NCI-H2107 treated with DMSO at 0.1 percent for 48 hours (cell line): ENCODE results near the gene JTB.
"Not testable (repeated sequence)": the region's sequence is repeated elsewhere in the genome, so short reads cannot be mapped to it uniquely, and the experiment has no call there.

ENCODE experiments used
- DNase-seq: peaks from one replicate; lab custom pipeline; 2025; ENCODE audit not compliant: unreplicated experiment; lab: John Stamatoyannopoulos, UW

The JTB gene

DNA sequence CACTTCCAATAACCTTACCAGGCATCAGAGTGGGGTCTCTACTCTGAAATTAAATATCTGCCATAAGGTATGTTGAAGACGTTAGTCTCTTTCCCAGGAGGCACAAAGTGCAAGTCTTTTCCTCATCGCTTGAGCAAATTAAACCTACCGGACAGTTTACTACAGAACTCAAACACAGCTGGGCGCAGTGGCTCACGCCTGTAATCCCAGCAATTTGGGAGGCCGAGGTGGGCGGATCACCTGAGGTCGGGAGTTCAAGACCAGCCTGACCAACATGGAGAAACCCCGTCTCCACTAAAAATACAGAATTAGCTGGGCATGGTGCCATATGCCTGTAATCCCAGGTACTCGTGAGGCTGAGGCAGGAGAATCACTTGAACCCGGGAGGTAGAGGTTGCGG lies 1.6 kb upstream of the JTB start:
- not testable (repeated sequence) for DNase-seq

DNA sequence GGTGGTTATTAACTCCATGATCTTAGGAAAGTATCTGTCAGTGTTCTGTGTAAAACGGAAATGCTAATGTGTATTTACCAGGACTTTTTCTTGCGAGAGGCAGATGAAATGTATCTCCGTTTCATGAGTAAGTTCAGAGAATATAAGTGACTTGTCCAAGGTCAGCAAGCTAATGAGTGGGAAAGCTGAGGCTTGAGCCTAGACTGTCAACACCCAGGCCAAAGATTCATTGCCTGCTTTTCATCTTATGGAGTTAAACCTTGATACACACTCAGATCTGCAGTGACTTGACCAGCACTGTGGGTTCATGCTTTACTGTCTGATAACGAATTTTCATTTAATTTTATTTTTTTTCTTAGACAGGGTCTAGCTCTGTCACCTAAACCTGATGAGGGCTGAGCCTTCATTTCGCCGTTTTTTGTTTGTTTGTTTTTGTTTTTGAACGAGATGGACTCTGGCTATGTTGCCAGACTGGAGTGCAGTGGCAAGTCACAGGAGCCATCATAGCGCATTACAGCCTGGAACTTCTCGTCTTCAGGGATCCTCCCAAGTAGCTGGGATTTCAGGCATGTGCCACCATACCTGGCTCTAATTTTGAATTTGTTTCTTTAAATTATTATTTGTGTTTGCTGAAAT lies 918 bp upstream of the JTB start:
- no peak for DNase-seq

DNA sequence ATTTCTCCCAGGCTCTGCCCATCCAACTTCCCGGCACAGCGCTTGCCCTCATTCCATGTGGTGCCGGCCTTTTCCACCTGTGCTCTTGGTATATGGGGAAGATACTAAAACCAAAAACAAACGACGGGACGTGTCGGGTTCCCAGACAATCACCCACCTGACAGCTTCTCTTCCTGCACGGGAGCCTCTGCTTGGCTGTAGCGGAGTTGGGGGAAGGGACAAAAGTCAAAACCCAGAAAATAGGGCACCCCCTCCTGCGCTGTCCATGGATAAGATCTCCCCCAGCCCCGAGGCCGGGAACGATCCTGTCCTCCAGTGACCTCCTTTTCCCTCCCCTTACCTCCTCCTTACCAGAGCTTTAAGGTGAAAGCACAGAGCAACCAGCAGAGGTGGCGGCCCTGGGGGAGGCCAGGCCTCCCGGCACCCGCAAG lies 640 bp downstream of the JTB start:
- no peak for DNase-seq

DNA sequence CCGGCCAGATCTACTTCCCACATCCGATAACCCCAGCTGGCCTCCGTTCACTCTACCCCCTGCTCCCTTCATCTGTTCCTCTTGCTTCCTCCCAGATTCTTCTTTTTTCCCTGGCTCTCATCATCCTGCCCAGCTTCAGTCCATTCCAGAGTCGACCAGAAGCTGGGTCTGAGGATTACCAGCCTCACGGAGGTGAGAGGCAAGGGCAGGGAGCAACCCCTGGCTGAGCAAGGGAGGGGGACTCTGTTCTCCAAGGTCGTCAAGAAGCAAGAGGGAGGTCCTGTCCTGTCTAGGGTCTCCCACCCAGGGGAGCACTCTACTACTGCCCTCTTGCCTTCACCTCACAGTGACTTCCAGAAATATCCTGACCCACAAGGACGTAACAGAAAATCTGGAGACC lies 3.9 kb downstream of the JTB start:
- no peak for DNase-seq

DNA sequence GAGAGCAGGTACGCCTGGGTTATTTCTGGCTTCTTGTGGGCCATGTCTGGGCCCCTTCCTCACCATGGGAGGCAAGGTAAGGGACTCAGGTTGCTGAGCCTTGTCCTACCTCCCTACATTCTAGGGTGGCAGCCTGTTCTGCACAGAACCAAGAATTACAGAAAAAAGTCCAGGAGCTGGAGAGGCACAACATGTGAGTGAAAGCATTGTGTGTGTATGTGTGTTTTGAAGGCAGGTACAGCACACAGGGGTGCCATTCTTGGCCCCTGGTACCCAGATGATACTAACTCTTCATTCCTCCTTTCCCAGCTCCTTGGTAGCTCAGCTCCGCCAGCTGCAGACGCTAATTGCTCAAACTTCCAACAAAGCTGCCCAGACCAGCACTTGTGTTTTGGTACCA lies 4.4 kb downstream of the JTB start:
- DNase-seq, result no peak

DNA sequence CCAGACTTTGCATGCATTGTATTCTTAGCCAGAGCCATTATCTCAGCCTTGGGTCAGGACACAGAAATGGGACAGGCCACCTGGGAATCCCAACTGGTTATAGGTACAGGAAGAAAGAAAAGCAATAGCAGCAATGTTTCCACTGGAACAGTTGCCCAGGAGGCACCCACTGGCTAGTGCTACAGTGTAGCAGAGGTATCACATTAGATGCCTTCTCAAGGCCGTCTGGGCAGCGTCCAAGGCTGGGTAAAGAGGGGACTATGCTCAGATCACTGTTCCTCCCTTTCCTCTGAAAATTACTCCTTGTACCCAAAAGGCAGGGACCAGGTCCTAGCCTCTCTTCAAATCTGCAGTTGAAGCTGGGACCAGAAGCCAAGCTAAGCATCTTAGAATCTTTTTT lies 7.1 kb downstream of the JTB start:
- no peak for DNase-seq

DNA sequence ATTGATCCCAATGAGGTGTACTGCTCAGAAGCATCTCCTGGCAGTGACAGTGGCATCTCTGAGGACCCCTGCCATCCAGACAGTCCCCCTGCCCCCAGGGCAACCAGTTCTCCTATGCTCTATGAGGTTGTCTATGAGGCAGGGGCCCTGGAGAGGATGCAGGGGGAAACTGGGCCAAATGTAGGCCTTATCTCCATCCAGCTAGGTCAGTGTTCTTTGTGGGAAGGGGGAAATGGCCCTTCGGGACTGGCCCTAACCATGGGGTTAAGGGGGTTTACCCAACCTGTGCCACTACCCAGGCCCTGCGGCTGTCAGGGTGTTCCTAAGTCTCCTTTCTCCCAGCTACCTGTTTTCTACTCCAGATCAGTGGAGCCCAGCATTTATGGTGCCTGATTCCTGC lies 8.5 kb downstream of the JTB start:
- no peak for DNase-seq

DNA sequence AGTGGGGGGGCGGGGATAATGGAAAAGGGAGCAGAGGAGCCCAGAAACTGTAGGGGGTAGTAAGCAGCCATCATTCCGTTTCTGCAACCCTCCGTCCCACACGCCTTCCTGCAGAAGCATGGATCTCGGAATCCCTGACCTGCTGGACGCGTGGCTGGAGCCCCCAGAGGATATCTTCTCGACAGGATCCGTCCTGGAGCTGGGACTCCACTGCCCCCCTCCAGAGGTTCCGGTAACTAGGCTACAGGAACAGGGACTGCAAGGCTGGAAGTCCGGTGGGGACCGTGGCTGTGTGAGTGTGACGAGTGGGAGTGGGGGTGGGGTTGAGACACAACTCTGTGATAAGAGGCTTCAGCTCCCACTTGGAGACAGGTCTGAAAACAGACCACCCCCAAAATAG lies 9.1 kb downstream of the JTB start:
- no peak for DNase-seq

DNA sequence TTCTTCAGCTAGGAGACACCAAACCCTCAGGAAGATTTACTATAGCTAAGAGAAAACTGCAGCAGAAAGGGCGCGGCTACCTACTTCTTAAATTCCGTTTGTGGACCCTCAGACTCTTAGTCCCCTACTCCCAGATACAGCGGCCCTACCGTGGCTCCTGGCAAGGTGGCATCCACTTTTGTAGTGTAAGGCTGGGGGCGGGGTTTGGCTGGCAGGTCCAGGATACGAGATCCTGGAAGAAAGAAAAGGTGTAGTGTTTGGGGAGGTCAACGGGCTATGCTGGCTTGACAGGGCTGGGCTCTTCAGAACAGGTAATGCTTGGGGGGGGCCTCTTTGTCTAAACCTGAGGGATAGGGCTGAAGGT lies 9.5 kb downstream of the JTB start:
- peak; percentile 80 for DNase-seq

DNA sequence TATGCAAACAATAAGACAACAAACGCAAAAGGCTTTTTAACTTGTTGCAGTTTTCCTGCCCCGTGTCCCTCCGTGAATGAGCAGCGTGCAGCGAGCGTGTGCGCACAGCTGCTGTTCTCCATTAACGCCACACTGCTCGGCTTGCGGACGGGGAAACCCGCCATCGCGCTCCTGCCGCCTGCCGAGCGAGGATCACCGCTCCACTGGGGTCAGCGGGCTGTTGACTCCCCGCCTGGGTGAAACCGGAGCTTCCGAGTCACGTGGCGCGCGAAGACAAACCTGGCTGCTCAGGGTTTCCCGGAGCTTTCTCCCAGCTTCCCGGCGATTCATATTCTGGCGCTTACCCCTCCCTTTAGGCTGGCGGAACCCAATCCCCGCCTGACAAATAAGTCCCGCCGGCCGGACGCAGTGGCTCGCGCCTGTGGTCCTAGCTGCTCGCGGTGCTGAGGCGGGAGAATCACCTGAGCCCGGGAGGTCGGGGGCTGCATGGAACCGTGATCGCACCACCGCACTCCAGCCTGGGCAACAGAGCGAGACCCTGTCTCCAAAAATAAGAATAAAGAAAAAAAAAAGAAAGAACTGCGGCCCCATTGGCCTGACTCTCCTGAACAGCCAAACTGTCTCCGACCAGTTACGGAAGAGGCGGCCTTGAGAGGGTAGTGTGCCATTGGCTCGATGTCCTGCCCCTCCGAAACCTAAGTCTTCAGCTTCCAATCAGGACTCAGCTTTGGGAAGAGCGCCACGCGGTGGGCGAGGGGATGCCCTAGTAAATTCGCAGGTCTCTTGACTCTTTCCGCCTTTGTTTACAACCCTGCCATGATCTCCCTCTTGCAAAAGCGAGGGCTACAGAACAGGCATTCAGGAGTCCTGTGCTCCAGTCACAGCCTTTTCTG lies 10.1 kb downstream of the JTB start, which contains the start of gene CREB3L4:
Gene CREB3L4 (plus strand): TSS at position 796 of the 893 bp plus-strand sequence. CDS start 624 bp downstream, outside the sequence.
- peak; percentile 99 for DNase-seq

DNA sequence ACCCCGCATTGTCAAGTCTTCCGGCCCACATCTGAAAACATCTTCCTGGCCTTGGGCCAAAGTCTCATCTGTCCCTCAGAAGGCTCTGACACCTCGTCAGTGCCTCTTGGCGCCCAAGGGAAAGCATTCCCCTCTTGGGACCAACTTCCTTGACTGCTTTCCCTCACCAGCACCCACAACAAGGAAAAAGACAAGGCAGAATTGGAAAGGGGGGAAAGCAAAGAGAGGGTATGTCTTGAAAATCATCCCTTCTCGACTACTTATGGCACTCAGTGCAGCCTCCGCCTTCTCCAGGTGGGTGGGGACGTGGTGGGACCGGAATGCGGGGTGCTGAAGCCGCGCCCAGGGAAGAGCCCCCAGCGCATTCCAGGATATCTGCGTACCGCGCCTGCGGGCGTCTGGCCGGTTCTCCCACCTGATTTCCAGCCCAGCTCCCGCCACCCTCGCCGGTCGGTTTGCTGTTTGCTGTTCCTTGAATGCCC lies 13.6 kb downstream of the JTB start:
- DNase-seq, result no peak

DNA sequence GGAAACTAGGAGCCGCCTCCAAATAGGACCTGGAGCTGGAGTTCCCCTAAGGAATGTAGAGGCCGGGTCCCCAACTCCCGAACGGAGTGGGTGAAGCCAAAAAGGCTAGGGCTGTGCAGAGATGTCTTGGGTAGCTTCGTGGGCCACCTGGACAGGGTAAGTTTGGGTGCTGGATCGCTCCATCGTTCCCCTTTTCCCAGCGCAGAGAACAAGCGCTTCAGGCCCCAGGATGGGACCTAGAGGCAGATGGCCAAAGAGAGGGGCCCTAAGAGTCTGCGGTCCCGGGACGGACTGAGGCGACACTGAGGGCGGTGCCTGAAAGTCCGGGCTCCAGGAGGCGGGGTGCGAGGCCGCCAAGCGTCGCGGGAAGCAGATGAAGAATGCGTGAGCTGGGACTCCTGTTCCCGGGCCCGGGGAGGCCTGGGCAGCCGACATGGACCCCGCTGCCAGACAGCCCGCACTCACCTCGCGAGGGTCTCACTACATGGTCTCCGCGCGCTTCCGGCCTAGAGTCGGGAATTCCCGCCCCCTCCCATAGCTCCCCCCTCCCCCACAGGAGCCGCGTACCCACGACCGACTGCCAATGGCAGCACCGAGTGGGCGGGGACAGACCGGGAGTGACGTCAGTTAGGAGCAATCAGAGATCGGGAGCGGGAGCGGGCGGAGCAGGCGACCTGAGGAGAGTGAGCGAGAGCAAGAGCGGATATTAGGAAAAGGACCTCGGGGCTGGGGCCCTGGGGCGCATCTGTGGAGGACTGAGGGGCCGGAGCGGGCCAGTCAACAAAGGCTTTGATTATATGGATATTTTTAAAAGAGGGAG lies 14.2 kb downstream of the JTB start, which contains the start of gene SLC39A1:
Gene SLC39A1 (minus strand): TSS at position 508 of the 820 bp plus-strand sequence. CDS start 822 bp downstream, outside the sequence.
- DNase-seq, result peak; percentile 98

DNA sequence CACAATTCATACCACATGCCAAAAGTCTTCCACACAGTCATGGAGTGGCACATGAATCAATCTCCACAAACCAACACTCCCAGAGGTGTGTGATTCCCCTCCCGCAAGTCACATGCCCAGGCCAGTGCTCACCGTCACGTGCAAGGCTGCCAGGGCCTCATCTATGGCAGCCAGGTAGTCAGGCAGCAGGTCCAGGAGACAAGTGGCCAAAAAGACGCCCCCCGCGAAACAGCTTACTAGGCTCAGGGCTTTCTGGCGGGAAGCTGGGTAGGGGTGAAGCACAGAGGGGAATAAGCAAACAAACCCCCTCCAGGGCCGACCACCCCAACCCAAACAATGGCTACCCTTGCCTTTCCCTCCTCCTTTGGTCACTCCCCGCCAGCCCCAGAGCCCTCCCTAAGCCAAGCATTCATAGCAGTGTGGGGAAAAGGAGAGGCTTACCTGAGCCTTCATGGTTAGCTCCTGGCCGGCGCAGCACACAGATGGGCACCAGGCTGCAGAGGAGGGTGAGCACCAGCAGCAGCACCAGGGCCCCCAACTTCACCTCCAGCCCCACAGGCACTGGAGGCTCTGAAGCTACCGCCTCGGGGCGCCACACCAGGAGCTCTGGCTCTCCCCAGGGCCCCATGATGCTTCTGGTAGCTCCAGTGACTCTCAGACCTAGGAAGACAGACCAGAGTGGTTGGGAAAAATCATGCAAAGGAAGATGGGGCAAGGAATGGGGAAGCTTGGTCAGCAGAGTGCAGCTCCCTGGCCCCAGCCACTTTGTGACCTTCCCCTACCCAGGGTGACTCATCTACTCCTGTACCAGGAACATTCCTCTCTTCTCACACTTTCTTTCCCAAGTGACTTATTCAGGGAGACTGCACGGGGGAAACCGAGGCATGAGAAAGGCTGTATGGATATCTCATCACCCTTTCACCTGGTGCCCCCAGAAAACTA lies 15.1 kb downstream of the JTB start:
- DNase-seq, result no peak

DNA sequence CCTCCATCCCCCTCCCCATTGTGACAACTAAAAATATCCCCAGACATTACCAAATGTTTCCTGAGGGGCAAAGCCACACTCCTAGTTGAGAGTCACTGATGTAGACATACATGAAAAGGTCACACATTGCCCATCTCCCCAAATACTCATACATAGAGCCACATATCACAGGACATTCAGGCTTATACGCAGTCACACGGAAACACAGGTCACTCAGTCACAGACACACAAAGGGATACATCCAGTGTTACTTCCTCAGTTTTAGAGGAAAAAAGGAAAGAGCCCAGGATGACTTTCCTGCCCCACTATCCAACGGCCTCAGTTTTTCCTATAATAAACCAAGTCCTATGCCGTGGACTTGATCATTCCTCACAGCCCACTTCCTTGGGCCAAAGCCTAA lies 16.1 kb downstream of the JTB start:
- no peak for DNase-seq

DNA sequence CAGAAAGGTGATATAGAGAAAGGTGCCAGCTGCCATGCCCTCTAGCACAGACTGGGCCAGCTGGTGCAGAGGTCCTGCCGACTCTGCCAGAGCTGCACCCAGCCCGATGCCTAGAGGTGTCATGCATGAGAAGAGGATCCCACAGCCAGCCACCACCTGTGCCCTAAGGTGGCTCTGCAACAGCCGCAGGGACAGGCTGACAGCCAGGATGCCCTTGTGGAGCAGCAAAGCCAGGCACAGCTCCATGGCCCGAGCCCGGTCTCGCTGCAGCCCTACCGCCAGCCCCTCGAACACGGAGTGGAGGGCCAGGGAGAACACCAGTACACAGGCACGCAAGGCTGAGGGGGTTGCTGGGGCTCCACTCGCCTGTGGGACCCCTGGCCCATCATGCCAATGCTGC lies 17.3 kb downstream of the JTB start:
- no peak for DNase-seq

DNA sequence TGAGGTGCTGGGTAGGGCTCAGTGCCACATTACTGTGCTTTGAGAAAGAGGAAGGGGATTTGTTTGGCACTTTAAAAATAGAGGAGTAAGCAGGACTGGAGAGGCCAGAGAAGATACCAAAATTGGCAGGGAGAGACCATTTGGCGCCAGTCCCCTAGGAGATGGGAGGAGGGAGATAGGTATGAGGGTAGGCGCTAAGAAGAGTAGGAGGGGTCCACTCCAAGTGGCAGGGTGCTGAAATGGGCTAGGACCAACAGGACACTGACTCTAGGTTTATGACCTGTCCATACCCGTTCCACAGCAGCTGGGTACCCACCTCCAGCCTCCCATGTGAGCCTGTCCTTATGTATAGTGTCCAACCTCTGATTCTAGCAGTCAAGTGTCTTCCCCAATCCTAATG lies 18.0 kb downstream of the JTB start:
- no peak for DNase-seq

DNA sequence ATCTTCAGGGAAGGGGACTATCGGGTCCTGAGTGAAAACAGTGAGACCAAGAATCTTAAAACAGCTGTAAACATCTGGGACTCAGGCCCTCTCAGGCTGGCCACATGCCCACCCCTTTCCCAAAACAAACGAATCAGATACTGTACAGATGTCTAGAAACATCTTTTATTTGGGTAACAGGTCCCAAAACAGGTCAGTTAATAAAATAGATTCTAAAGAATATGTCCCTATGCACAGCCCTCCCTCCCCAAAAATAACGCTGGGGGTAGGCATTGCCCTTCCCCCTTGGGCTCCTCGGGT lies 18.6 kb downstream of the JTB start:
- no peak for DNase-seq

DNA sequence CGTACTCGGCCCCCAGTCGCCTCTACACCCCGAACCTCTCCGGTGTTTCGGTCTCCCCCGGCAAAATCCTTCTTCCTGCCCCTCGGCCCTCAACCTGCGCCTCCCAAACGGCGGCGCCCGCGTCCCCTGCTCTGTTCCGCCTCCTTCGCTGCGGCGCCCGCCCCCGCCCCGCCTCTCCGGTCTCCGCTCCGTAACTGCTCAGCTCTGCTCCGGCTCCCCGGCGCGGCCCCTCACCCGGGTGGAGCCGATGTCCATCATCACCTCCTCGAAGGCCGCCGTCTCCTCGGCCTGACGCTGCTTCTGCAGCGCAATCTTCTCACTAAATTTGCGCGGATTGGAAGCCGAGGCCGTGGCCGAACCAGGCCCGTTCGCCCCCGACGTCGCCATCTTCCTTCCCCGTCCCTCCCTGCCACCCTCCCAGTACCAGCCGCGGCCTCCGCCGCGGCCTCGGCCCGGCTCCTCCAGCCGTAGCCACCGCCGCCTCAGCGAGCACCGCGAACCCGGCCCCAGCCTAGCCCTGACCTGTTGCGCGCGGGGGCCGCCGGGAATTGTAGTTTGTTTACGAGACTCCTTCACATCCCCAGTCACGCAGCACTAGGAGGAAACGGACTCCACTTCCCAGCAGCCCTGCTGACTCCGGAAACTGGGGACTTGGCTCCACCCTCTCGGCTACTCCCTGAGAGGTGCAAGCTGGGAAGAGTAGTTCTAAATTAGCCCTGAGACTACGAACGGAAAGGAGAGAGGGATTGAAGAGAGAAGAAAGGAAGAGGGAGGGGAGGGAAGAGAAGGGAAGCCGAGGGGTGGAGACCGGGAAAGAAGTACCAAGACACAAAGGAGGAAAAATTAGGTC lies 19.1 kb downstream of the JTB start, which contains the start of gene CRTC2:
Gene CRTC2 (minus strand): TSS at position 502 of the 850 bp plus-strand sequence. CDS start 115 bp downstream, at position 387.
- peak; percentile 99 for DNase-seq

DNA sequence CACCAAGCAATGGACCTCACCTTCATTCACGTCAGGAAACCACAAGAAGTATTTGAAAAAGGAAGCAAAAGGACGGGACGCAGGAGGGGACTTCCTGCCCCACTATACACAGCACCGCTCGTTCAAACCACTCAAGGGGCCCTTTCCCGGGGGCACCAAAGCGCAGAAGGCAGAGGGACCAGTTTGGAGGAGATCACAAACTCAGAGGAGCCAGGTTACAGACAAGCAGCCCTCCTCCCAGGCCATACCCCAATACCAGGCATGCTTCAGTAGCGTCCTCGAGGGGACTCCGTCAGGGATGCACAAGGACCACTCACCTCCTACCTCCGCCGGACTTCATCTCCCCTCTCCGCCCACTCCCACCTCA lies 19.7 kb downstream of the JTB start:
- no peak for DNase-seq
